ENCODE measurements around the gene CLEC2A. TPM values are rescaled to one million over a fixed set of nuclear protein-coding genes. Genes with fewer than 3 reads are reported as not detected.

The CLEC2A gene
- total and polyA plus RNA-seq, 5 donors = not detected

- H3K27ac ChIP-seq (ENCODE audit: low read length) = no peak overlapping the region
- intact Hi-C loops (cut with DNase I) = loop anchor here in 1 of 4 donors (10.0 kb wide), 1 partner anchor 94 kb away; no protein-coding TSS in a partner anchor
- no peaks in the 10 kb centered on the region for H3K4me1 ChIP-seq (ENCODE audit: control insufficient read depth, insufficient read depth, low read length)
- no peak for ATAC-seq
- WGBS = 90% methylated on average over 4 of the region's 4 CpGs
- H3K4me3 ChIP-seq (ENCODE audit: low read length) = no peak overlapping the region
- H3K9me3 ChIP-seq (ENCODE audit: control insufficient read depth, low read length) = no peaks in the 10 kb centered on the region
- DNase-seq = no peak
- no peaks in the 10 kb centered on the region for H3K27me3 ChIP-seq (ENCODE audit: control insufficient read depth, insufficient read depth)
Observed at GRCh38 chr12:9908350-9908749, 23.8 kb downstream of the CLEC2A start.

GRCh38 chr12:9907769-9908168 is 24.4 kb downstream of the CLEC2A start:
- Histone ChIP-seq H3K4me1 (ENCODE audit: control insufficient read depth, insufficient read depth, low read length) (no peaks in the 10 kb centered on the region), H3K27ac (ENCODE audit: low read length) (no peak overlapping the region), H3K9me3 (ENCODE audit: control insufficient read depth, low read length) (no peaks in the 10 kb centered on the region), H3K4me3 (ENCODE audit: low read length) (no peak overlapping the region), H3K27me3 (ENCODE audit: control insufficient read depth, insufficient read depth) (no peaks in the 10 kb centered on the region)
- DNase-seq (no peak), ATAC-seq (no peak)
- 90% methylated on average over 7 of the region's 7 CpGs for WGBS
- intact Hi-C loops (cut with DNase I) = loop anchor here in 1 of 4 donors (10.0 kb wide), 1 partner anchor 93 kb away; no protein-coding TSS in a partner anchor

- H3K4me1 ChIP-seq (ENCODE audit: control insufficient read depth, insufficient read depth, low read length) = no peaks in the 10 kb centered on the region
- intact Hi-C loops (cut with DNase I) = loop anchor here in 1 of 4 donors (10.0 kb wide), 1 partner anchor 92 kb away; no protein-coding TSS in a partner anchor
- ATAC-seq (no peak), DNase-seq (no peak)
- no peak overlapping the region for H3K27ac ChIP-seq (ENCODE audit: low read length)
- WGBS = 76% methylated on average over 2 of the region's 2 CpGs
- H3K9me3 ChIP-seq (ENCODE audit: control insufficient read depth, low read length) = no peaks in the 10 kb centered on the region
- H3K4me3 ChIP-seq (ENCODE audit: low read length) = no peak overlapping the region
- H3K27me3 ChIP-seq (ENCODE audit: control insufficient read depth, insufficient read depth) = no peaks in the 10 kb centered on the region
Observed at GRCh38 chr12:9906873-9907272, 25.3 kb downstream of the CLEC2A start.

DNA sequence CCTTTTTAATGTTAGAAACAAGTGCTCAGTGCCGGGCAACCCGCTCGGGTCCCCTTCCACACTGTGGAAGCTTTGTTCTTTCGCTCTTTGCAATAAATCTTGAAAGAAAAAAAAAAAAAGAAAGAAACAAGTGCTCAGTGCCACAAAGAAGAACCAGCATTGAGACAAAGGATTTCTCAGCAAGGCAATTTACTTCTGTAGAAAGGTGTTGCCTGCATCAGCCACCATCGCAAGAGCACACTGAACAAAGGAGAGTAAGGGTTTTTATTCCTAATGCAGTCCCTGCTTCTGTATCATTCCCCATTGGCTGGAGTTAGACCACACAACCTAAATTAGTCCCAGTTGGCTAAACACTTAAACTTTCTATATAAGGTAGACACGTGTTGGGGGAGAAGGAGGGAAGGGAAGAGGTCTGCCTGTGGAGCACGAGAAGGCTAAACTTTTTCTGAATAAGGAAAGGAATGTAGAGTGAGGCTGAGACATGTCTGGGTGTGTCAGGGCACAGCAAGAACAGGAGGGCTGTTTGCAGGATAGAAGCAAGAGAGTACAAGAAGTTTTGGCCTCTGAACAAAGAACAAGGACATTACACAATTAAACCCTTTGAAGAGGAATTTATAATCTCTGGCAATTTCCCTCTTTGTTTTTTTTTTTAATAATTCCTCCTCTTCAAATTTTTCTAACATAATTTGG is 29.5 kb downstream of the CLEC2A start:
- H3K27ac ChIP-seq (ENCODE audit: low read length) = no peak overlapping the region
- ATAC-seq (no peak), DNase-seq (no peak)
- 85% methylated on average over 7 of the region's 7 CpGs for WGBS
- H3K4me3 ChIP-seq (ENCODE audit: low read length) = no peak overlapping the region
- intact Hi-C loops (cut with DNase I) = loop anchor here in 1 of 4 donors (10.0 kb wide), 1 partner anchor 88 kb away; no protein-coding TSS in a partner anchor
- no peaks in the 10 kb centered on the region for H3K4me1 ChIP-seq (ENCODE audit: control insufficient read depth, insufficient read depth, low read length)
- no peaks in the 10 kb centered on the region for H3K27me3 ChIP-seq (ENCODE audit: control insufficient read depth, insufficient read depth)
- H3K9me3 ChIP-seq (ENCODE audit: control insufficient read depth, low read length) = no peaks in the 10 kb centered on the region

GRCh38 chr12:9900930-9901329 is 31.2 kb downstream of the CLEC2A start:
- Histone ChIP-seq H3K27ac (ENCODE audit: low read length) (no peak overlapping the region), H3K9me3 (ENCODE audit: control insufficient read depth, low read length) (no peaks in the 10 kb centered on the region), H3K4me3 (ENCODE audit: low read length) (no peak overlapping the region), H3K4me1 (ENCODE audit: control insufficient read depth, insufficient read depth, low read length) (no peaks in the 10 kb centered on the region), H3K27me3 (ENCODE audit: control insufficient read depth, insufficient read depth) (no peaks in the 10 kb centered on the region)
- WGBS = 86% methylated on average over 2 of the region's 2 CpGs
- ATAC-seq (no peak), DNase-seq (no peak)
- intact Hi-C loops (cut with DNase I) = loop anchor here in 1 of 4 donors (10.0 kb wide), 1 partner anchor 86 kb away; no protein-coding TSS in a partner anchor

- intact Hi-C loops (cut with DNase I) = no loop called here
- DNase-seq (no peak), ATAC-seq (no peak)
- no peaks in the 10 kb centered on the region for H3K4me1 ChIP-seq (ENCODE audit: control insufficient read depth, insufficient read depth, low read length)
- 95% methylated on average over 2 of the region's 2 CpGs for WGBS
- no peak overlapping the region for H3K27ac ChIP-seq (ENCODE audit: low read length)
- no peak overlapping the region for H3K4me3 ChIP-seq (ENCODE audit: low read length)
- H3K9me3 ChIP-seq (ENCODE audit: control insufficient read depth, low read length) = no peaks in the 10 kb centered on the region
- H3K27me3 ChIP-seq (ENCODE audit: control insufficient read depth, insufficient read depth) = no peaks in the 10 kb centered on the region
Observed at GRCh38 chr12:9899209-9899608, 33.0 kb downstream of the CLEC2A start.

GRCh38 chr12:9897535-9897934 is 34.6 kb downstream of the CLEC2A start:
- no peak for DNase-seq
- no peaks in the 10 kb centered on the region for H3K4me1 ChIP-seq (ENCODE audit: control insufficient read depth, insufficient read depth, low read length)
- intact Hi-C loops (cut with DNase I) = no loop called here
- no peaks in the 10 kb centered on the region for H3K9me3 ChIP-seq (ENCODE audit: control insufficient read depth, low read length)
- no peak overlapping the region for H3K27ac ChIP-seq (ENCODE audit: low read length)
- no peaks in the 10 kb centered on the region for H3K27me3 ChIP-seq (ENCODE audit: control insufficient read depth, insufficient read depth)
- H3K4me3 ChIP-seq (ENCODE audit: low read length) = no peak overlapping the region
- 75% methylated on average over 6 of the region's 6 CpGs for WGBS
- ATAC-seq = no peak

- no peak for ATAC-seq
- no peak for DNase-seq
- 49% methylated on average over 6 of the region's 6 CpGs for WGBS
- Histone ChIP-seq H3K27me3 (ENCODE audit: control insufficient read depth, insufficient read depth) (no peaks in the 10 kb centered on the region), H3K27ac (ENCODE audit: low read length) (no peak overlapping the region), H3K9me3 (ENCODE audit: control insufficient read depth, low read length) (no peaks in the 10 kb centered on the region), H3K4me3 (ENCODE audit: low read length) (no peak overlapping the region), H3K4me1 (ENCODE audit: control insufficient read depth, insufficient read depth, low read length) (no peaks in the 10 kb centered on the region)
- intact Hi-C loops (cut with DNase I) = no loop called here
Observed at GRCh38 chr12:9895215-9895971, 36.8 kb downstream of the CLEC2A start.

- no peak for ATAC-seq
- H3K9me3 ChIP-seq (ENCODE audit: control insufficient read depth, low read length) = no peaks in the 10 kb centered on the region
- no peaks in the 10 kb centered on the region for H3K4me1 ChIP-seq (ENCODE audit: control insufficient read depth, insufficient read depth, low read length)
- no peak overlapping the region for H3K4me3 ChIP-seq (ENCODE audit: low read length)
- no peaks in the 10 kb centered on the region for H3K27me3 ChIP-seq (ENCODE audit: control insufficient read depth, insufficient read depth)
- no peak for DNase-seq
- intact Hi-C loops (cut with DNase I) = no loop called here
- 54% methylated on average over 4 of the region's 4 CpGs for WGBS
- H3K27ac ChIP-seq (ENCODE audit: low read length) = no peak overlapping the region
Observed at GRCh38 chr12:9888665-9889273, 43.4 kb downstream of the CLEC2A start.

GRCh38 chr12:9883175-9883574 is 49.0 kb downstream of the CLEC2A start:
- no peak for DNase-seq
- Histone ChIP-seq H3K4me1 (ENCODE audit: control insufficient read depth, insufficient read depth, low read length) (no peaks in the 10 kb centered on the region), H3K27ac (ENCODE audit: low read length) (no peak overlapping the region), H3K9me3 (ENCODE audit: control insufficient read depth, low read length) (no peaks in the 10 kb centered on the region), H3K4me3 (ENCODE audit: low read length) (no peak overlapping the region), H3K27me3 (ENCODE audit: control insufficient read depth, insufficient read depth) (no peaks in the 10 kb centered on the region)
- no peak for ATAC-seq
- intact Hi-C loops (cut with DNase I) = no loop called here

GRCh38 chr12:9881988-9882387 is 50.2 kb downstream of the CLEC2A start:
- intact Hi-C loops (cut with DNase I) = no loop called here
- DNase-seq (no peak), ATAC-seq (no peak)
- H3K27ac ChIP-seq (ENCODE audit: low read length) = no peak overlapping the region
- H3K27me3 ChIP-seq (ENCODE audit: control insufficient read depth, insufficient read depth) = no peaks in the 10 kb centered on the region
- whole genome bisulfite sequencing = 94% methylated on average over 5 of the region's 5 CpGs
- H3K4me1 ChIP-seq (ENCODE audit: control insufficient read depth, insufficient read depth, low read length) = no peaks in the 10 kb centered on the region
- no peak overlapping the region for H3K4me3 ChIP-seq (ENCODE audit: low read length)
- no peaks in the 10 kb centered on the region for H3K9me3 ChIP-seq (ENCODE audit: control insufficient read depth, low read length)
